Lung (tissue), 12 donors: ENCODE measurements around the gene PTTG1IP. TPM values are rescaled to one million over a fixed set of nuclear protein-coding genes. Genes with fewer than 3 reads are reported as not detected.

Source experiments
- ATAC-seq: fragments of 200-7000 bp; cut with Tn5 transposase; one replicate; pipeline ENCODE4 v1.9.1; 2020; ENCODE audit warnings: moderate number of reproducible peaks; ENCODE audit not compliant: insufficient read depth, low FRiP score
- DNase-seq, 3 donors: peaks; one replicate each; pipeline ENCODE4 v3.0.0-alpha.2; 2013 to 2017
- H3K27ac ChIP-seq, 2 donors: one replicate each; pipeline ENCODE4 v1.5.1; 2013; ENCODE audit warnings: mild to moderate bottlenecking in 2 of 2, moderate library complexity in 2 of 2, control low read depth in 1 of 2, inconsistent platforms in 1 of 2, low read depth in 1 of 2, low read length in 1 of 2
- H3K27me3 ChIP-seq, 3 donors: one replicate each; pipeline ENCODE4 v1.5.1; 2013; ENCODE audit warnings: low read length in 2 of 3; ENCODE audit not compliant: control insufficient read depth in 3 of 3, insufficient read depth in 3 of 3
- H3K36me3 ChIP-seq, 4 donors: one replicate each; pipeline ENCODE4 v1.5.1; 2013; ENCODE audit warnings: low read length in 4 of 4, mild to moderate bottlenecking in 1 of 4, moderate library complexity in 1 of 4; ENCODE audit not compliant: control insufficient read depth in 4 of 4, insufficient read depth in 4 of 4
- H3K4me1 ChIP-seq, 5 donors: one replicate each; pipeline ENCODE4 v1.5.1; 2013; ENCODE audit warnings: low read length in 5 of 5, mild to moderate bottlenecking in 2 of 5, moderate library complexity in 1 of 5; ENCODE audit not compliant: control insufficient read depth in 5 of 5, insufficient read depth in 5 of 5
- H3K4me3 ChIP-seq: one replicate; pipeline ENCODE4 v1.5.1; 2013; ENCODE audit warnings: mild to moderate bottlenecking, control low read depth, moderate library complexity
- H3K9ac ChIP-seq, 2 donors: one replicate each; pipeline ENCODE4 v1.5.1; 2013; ENCODE audit warnings: low read length in 2 of 2, control low read depth in 1 of 2; ENCODE audit not compliant: insufficient read depth in 1 of 2
- H3K9me3 ChIP-seq, 4 donors: one replicate each; pipeline ENCODE4 v1.5.1; 2013; ENCODE audit warnings: low read length in 3 of 4, mild to moderate bottlenecking in 1 of 4, moderate library complexity in 1 of 4; ENCODE audit not compliant: control insufficient read depth in 4 of 4, insufficient read depth in 3 of 4
- CTCF ChIP-seq: IDR thresholded peaks from 2 replicates; pipeline ENCODE4 v1.5.1; 2012; ENCODE audit warnings: mild to moderate bottlenecking; ENCODE audit errors: control extremely low read depth, extremely low read depth
- WGBS, 2 donors: extraction: QIAGEN DNeasy Blood & Tissue Kit; methylation state at CpG; one replicate each; pipeline ENCODE4 v1.1.7; 2013; 5-methylcytosine and 5-hydroxymethylcytosine counted together
- polyA plus RNA-seq, 2 donors: library from polyadenylated mRNA; stranded (reverse); fragments of 200-250 nt; gene quantifications; one replicate each; pipeline ENCODE4 v1.2.1, GENCODE V29; 2013
- total RNA-seq, 2 donors: library from RNA; depleted of rRNA in 1 of 2; stranded (reverse); fragments of >200 nt in 1 of 2; gene quantifications; one replicate each; pipeline ENCODE4 v1.2.1, GENCODE V29; 2014 to 2021
- donor health status: control.
- donor health status: control.
- donor health status: Bipolar disorder and iron deficiency.
- donor health status: healthy.
- donor health status: DM: yes; HTN: yes; CAD: no.

The PTTG1IP gene
- total and polyA plus RNA-seq, 4 donors: 139 to 247 (median 226) TPM

- H3K36me3 ChIP-seq: peaks cover 0 to 7% (median 0%) of the 10 kb centered on the region in 4 donors
- DNase-seq (no peak), ATAC-seq (no peak)
- H3K4me3 ChIP-seq: no peak overlapping the region
- no peak overlapping the region for H3K27ac ChIP-seq
- H3K9me3 ChIP-seq: peaks cover 0 to 4% (median 0%) of the 10 kb centered on the region in 4 donors
- TF ChIP-seq CTCF: no peak
- no peak overlapping the region for H3K9ac ChIP-seq
- H3K4me1 ChIP-seq: peaks cover 0 to 20% (median 6%) of the 10 kb centered on the region in 5 donors
- WGBS, 2 donors: 91 to 96% methylated on average over 22 of the region's 22 CpGs
- H3K27me3 ChIP-seq: peaks cover 0 to 18% (median 0%) of the 10 kb centered on the region in 3 donors
Observed at GRCh38 chr21:44905016-44905727, 31.7 kb upstream of the PTTG1IP start.

GRCh38 chr21:44904141-44904923 is 30.8 kb upstream of the PTTG1IP start:
- no peak for ATAC-seq
- 93 to 97% methylated on average over 14 of the region's 14 CpGs for WGBS, 2 donors
- TF ChIP-seq CTCF: no peak
- Histone ChIP-seq H3K27ac (no peak overlapping the region), H3K27me3 (peaks cover 0 to 13% (median 0%) of the 10 kb centered on the region in 3 donors), H3K4me1 (peaks cover 0 to 14% (median 6%) of the 10 kb centered on the region in 5 donors), H3K9me3 (peaks cover 0 to 4% (median 0%) of the 10 kb centered on the region in 4 donors), H3K36me3 (peaks cover 0 to 12% (median 0%) of the 10 kb centered on the region in 4 donors), H3K9ac (no peak overlapping the region), H3K4me3 (no peak overlapping the region)
- no peak for DNase-seq

GRCh38 chr21:44903689-44904088 is 30.2 kb upstream of the PTTG1IP start:
- no peak overlapping the region for H3K9ac ChIP-seq
- ATAC-seq (no peak), DNase-seq (no peak)
- peaks cover 0 to 12% (median 0%) of the 10 kb centered on the region in 4 donors for H3K36me3 ChIP-seq
- no peak for TF ChIP-seq CTCF
- H3K27me3 ChIP-seq: peaks cover 0 to 13% (median 0%) of the 10 kb centered on the region in 3 donors
- no peak overlapping the region for H3K27ac ChIP-seq
- peaks cover 0 to 4% (median 0%) of the 10 kb centered on the region in 4 donors for H3K9me3 ChIP-seq
- 86 to 92% methylated on average over 22 of the region's 22 CpGs for WGBS, 2 donors
- H3K4me3 ChIP-seq: no peak overlapping the region
- peaks cover 0 to 13% (median 6%) of the 10 kb centered on the region in 5 donors for H3K4me1 ChIP-seq
